Psoas muscle (tissue), 8 donors: ENCODE measurements around the gene ITGB5. TPM values are rescaled to one million over a fixed set of nuclear protein-coding genes. Genes with fewer than 3 reads are reported as not detected.
"Not testable (repeated sequence)": the region's sequence is repeated elsewhere in the genome, so short reads cannot be mapped to it uniquely, and the experiment has no call there.

Experiments used
- ATAC-seq, 4 donors: fragments of 200-7000 bp; cut with Tn5 transposase; one replicate each; pipeline ENCODE4 v1.9.1; 2020; ENCODE audit warnings: moderate library complexity in 3 of 4, mild to moderate bottlenecking in 2 of 4
- DNase-seq, 2 donors: peaks; one replicate each; pipeline ENCODE4 v3.0.0-alpha.2; 2020
- H3K27ac ChIP-seq: fragments of 200-600 bp; one replicate; pipeline ENCODE4 v1.8.0; 2022
- H3K27me3 ChIP-seq, 3 donors: fragments of 200-600 bp in 1 of 3; one replicate each; pipeline versions ENCODE4 v1.6.1 to v1.8.0; 2013 to 2022; ENCODE audit warnings: low read length in 2 of 3, mild to moderate bottlenecking in 2 of 3, moderate library complexity in 1 of 3; ENCODE audit not compliant: insufficient read depth in 3 of 3
- H3K36me3 ChIP-seq, 2 donors: fragments of 200-600 bp in 1 of 2; one replicate each; pipeline versions ENCODE4 v1.6.1 to v1.8.0; 2013 to 2022; ENCODE audit warnings: low read depth in 1 of 2, mild to moderate bottlenecking in 1 of 2, moderate library complexity in 1 of 2; ENCODE audit not compliant: insufficient read depth in 1 of 2
- H3K4me1 ChIP-seq: fragments of 200-600 bp; one replicate; pipeline ENCODE4 v1.8.0; 2022
- H3K4me3 ChIP-seq: fragments of 200-600 bp; one replicate; pipeline ENCODE4 v1.8.0; 2022; ENCODE audit warnings: mild to moderate bottlenecking
- H3K9me3 ChIP-seq: fragments of 200-600 bp; one replicate; pipeline ENCODE4 v1.8.0; 2022
- WGBS, 3 donors: extraction: QIAGEN DNeasy Blood & Tissue Kit; methylation state at CpG; one replicate each; pipeline versions ENCODE4 v1.1.6 to v1.1.7; 2013; 5-methylcytosine and 5-hydroxymethylcytosine counted together
- intact Hi-C, 2 donors: fragments of 100-400 bp; cut with DNase I; formaldehyde crosslinking; loops; one replicate each; pipeline versions ENCODE4 v1.11.0 to v1.14.2; 2022
- polyA plus RNA-seq, 3 donors: library from polyadenylated mRNA; stranded (reverse); fragments of 200-250 nt; gene quantifications; one replicate each; pipeline ENCODE4 v1.2.3, GENCODE V29; 2013
- total RNA-seq, 4 donors: library from RNA; stranded (reverse); fragmentation: NEBNext Ultra II Directional in 2 of 4; extraction: Animal tissue kit (Norgen Biotek cat#: 25700) in 2 of 4; gene quantifications; one replicate each; pipeline versions ENCODE4 v1.2.1 to v1.2.4, GENCODE V29; 2021 to 2023
- TF ChIP-seq, protein P1 (sequence below): fragments of 200-600 bp; IDR thresholded peaks from one replicate; pipeline ENCODE4 v1.8.0; 2022; ENCODE audit warnings: antibody characterized with exemption
- donor health status: healthy with polysubstance abuse.
- donor health status: DM: no; HTN: no; CAD: no; lungs with moderate emphysema.
- donor health status: Bipolar disorder and iron deficiency.
- donor health status: healthy.
- donor health status: DM: yes; HTN: yes; CAD: no.
- donor health status: DM: no; HTN: no; CAD: no.
- donor health status: DM: no; HTN: no; CAD: no.
- donor health status: DM: yes; HTN: yes; CAD: no.

ITGB5 gene
- total and polyA plus RNA-seq, 7 donors: 19.3 to 61.5 (median 37.5) TPM

DNA sequence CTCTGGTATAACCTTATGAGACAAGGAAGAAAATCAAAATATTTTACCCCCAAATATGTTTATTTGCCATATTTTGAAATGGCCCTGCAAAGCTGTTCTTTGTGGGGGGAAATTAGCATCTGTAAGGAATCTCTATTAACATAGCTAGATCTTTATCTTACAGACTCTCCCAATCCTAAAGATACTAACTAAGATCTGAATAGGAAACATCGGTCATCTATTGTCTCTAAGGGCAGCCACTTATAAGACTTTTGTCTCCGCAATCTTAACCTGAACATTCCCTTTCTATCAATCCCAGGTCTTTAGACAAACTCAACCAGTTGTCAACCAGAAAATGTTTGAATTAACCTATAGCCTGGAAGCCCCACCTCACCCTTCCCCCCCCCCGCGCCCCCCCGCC is 135.7 kb downstream of the ITGB5 start:
- H3K4me1 ChIP-seq: no peaks in the 10 kb centered on the region
- TF ChIP-seq, protein P1, sequence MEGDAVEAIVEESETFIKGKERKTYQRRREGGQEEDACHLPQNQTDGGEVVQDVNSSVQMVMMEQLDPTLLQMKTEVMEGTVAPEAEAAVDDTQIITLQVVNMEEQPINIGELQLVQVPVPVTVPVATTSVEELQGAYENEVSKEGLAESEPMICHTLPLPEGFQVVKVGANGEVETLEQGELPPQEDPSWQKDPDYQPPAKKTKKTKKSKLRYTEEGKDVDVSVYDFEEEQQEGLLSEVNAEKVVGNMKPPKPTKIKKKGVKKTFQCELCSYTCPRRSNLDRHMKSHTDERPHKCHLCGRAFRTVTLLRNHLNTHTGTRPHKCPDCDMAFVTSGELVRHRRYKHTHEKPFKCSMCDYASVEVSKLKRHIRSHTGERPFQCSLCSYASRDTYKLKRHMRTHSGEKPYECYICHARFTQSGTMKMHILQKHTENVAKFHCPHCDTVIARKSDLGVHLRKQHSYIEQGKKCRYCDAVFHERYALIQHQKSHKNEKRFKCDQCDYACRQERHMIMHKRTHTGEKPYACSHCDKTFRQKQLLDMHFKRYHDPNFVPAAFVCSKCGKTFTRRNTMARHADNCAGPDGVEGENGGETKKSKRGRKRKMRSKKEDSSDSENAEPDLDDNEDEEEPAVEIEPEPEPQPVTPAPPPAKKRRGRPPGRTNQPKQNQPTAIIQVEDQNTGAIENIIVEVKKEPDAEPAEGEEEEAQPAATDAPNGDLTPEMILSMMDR: no peak
- H3K27ac ChIP-seq: no peak overlapping the region
- H3K36me3 ChIP-seq: peaks cover 3 to 14% of the 10 kb centered on the region in 2 donors
- WGBS, 3 donors: 67 to 74% (median 72%) methylated on average over 5 of the region's 5 CpGs
- intact Hi-C loops: no loop called here
- no peak overlapping the region for H3K4me3 ChIP-seq
- ATAC-seq: no peak
- H3K27me3 ChIP-seq: no peaks in the 10 kb centered on the region
- H3K9me3 ChIP-seq: no peaks in the 10 kb centered on the region
- DNase-seq: no peak

DNA sequence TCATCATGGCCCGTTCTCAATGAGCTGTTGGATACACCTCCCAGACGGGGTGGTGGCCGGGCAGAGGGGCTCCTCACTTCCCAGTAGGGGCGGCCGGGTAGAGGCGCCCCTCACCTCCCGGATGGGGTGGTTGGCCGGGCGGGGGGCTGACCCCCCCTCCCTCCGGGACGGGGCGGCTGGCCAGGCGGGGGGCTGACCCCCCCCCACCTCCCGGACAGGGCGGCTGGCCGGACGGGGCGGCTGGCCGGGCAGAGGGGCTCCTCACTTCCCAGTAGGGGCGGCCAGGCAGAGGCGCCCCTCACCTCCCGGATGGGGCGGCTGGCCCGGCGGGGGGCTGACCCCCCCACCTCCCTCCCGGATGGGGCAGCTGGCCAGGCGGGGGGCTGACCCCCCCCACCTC is 137.3 kb downstream of the ITGB5 start:
- not testable (repeated sequence) for H3K27ac ChIP-seq
- WGBS, 3 donors: 85 to 94% (median 89%) methylated on average over 10 to 18 of the region's 27 CpGs

DNA sequence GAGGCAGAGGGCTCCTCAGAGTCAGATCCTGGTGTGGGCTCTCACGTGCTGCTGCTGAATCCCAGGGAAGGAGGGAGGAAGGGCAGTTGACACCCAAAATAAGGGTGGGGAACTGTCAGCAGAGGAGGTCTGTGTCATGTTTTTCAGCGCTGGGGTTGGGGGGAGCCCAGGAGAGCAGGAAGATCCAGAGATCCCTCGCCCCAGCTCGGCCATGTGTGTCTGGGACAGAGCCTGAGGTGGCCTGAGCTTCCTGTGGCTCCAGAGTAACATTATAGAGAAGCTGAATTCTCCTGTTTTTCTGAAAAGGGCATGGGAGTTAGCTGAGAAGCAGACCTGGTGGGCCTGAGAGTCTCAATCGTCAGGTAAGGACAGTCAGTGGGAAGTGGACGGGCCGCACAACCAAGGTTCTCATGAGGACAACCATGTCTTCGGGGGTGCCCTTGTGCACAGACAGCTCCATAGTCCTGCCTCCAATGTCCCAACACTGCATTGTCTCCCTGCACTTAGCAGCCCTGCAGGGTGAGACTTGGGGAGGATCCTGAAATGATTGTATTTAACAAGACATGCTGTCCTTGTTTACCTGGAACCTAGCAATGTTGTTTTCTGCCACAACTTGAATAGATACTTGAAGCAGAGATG is 138.5 kb downstream of the ITGB5 start:
- Histone ChIP-seq H3K9me3 (no peaks in the 10 kb centered on the region), H3K4me3 (no peak overlapping the region), H3K4me1 (no peaks in the 10 kb centered on the region), H3K27me3 (no peaks in the 10 kb centered on the region), H3K27ac (no peak overlapping the region), H3K36me3 (peaks cover 10 to 41% of the 10 kb centered on the region in 2 donors)
- TF ChIP-seq, protein P1: no peak
- no peak for DNase-seq
- 81 to 87% (median 84%) methylated on average over 8 of the region's 8 CpGs for WGBS, 3 donors
- intact Hi-C loops: no loop called here
- ATAC-seq: peak in 1 of 4 donors; percentile 33

More for the DNA sequence above, 137.3 kb downstream of the ITGB5 start:
- H3K4me3 ChIP-seq, intact Hi-C loops, H3K4me1 ChIP-seq, H3K9me3 ChIP-seq, DNase-seq, H3K27me3 ChIP-seq, ATAC-seq: not testable (repeated sequence)
- H3K36me3 ChIP-seq: peaks cover 3 to 29% of the 10 kb centered on the region in 2 donors

DNA sequence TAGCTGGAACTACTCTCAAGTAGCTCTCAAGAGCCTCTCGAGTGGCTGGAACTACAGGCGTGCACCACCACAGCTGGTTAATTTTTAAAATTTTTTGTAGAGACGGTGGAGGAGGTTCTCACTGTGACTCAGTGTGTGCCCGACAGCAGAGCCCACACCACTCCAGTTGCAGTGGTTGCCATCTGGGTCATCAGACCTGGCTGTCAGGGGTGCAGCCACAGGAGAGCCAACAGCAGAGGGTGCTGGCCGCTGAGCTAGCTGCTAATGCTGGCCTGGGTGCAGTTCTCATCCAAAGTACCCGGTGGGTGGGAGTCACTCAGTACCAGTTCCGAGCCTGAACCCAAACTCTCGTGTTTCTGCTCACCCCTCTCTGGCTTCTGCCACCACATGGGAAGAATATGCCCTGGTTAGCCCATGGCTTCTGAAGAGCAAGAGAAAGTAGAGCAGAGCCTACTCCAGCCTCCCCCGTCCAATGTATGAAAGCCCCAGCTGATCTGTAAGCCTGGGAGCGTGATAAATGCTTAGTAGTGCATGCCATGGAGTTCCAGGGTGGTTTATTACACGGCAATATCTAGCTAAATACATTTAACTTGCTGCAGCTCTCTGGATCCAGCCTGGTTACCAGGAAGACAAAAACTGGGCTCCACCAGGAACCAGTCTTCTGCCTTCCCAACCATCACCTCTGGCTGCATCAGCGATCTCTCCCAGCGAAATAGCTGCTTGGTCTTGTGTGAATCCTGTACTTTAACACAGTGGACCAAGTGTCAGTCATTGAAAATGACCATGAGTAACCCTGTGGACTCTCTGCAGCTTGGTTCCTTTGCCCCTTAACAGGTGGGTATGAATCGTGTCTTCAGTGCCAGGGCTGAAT is 139.8 kb downstream of the ITGB5 start:
- Histone ChIP-seq H3K4me3 (no peak overlapping the region), H3K4me1 (no peaks in the 10 kb centered on the region), H3K27ac (no peak overlapping the region), H3K36me3 (peaks cover 12 to 54% of the 10 kb centered on the region in 2 donors), H3K27me3 (no peaks in the 10 kb centered on the region), H3K9me3 (no peaks in the 10 kb centered on the region)
- intact Hi-C loops: no loop called here
- TF ChIP-seq, protein P1: no peak
- DNase-seq (no peak), ATAC-seq (no peak)
- 85 to 90% (median 86%) methylated on average over 14 of the region's 14 CpGs for WGBS, 3 donors

DNA sequence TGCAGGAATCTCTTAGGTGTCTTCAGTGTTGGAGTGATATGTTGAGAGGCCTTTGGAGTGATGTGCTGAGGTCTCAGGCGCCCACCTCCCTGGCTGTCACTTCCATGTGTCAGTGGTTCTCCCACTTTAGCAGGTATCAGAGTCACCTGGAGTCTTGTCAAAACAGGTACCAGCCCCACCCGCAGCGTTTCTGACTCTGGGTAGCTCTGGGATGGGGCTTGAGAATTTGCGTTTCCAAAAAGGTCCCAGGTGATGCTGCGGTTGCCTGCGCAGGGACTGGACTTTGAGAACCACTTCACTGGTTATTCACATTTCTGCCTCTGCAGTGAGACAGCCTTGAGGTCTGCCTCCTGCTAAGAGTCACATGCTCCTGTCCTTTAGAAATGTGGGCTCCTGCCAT is 141.4 kb downstream of the ITGB5 start:
- no peak overlapping the region for H3K4me3 ChIP-seq
- ATAC-seq: no peak
- TF ChIP-seq, protein P1: no peak
- intact Hi-C loops: no loop called here
- H3K9me3 ChIP-seq: no peaks in the 10 kb centered on the region
- no peaks in the 10 kb centered on the region for H3K27me3 ChIP-seq
- peaks cover 12 to 70% of the 10 kb centered on the region in 2 donors for H3K36me3 ChIP-seq
- 94 to 98% (median 97%) methylated on average over 6 of the region's 6 CpGs for WGBS, 3 donors
- no peak overlapping the region for H3K27ac ChIP-seq
- no peak for DNase-seq
- no peaks in the 10 kb centered on the region for H3K4me1 ChIP-seq
